Keratinocyte (primary cell): ENCODE results near the gene DYNC1LI2. TPM values are rescaled to one million over a fixed set of nuclear protein-coding genes. Genes with fewer than 3 reads are reported as not detected.

Source experiments
- DNase-seq: peaks from one replicate; pipeline ENCODE4 v3.0.0-alpha.2; 2011; ENCODE audit warnings: low read depth, missing footprints, low spot score
- FAIRE-seq: peaks from 2 replicates; lab custom pipeline; 2011; peaks lifted over from hg19 to GRCh38; lab: Jason Lieb, UNC
- H2AFZ ChIP-seq: 2 replicates; pipeline ENCODE4 v1.6.0; 2012; ENCODE audit warnings: low read length, control low read depth, inconsistent platforms; ENCODE audit not compliant: control insufficient read depth
- H3K27ac ChIP-seq: 2 replicates; pipeline ENCODE4 v1.5.1; 2011; ENCODE audit warnings: low read length; ENCODE audit not compliant: control insufficient read depth, insufficient read depth
- H3K27me3 ChIP-seq: 3 replicates; pipeline ENCODE4 v1.6.0; 2011; ENCODE audit warnings: low read length; ENCODE audit not compliant: control insufficient read depth, insufficient read depth; ENCODE audit errors: extremely low read depth
- H3K36me3 ChIP-seq, 2 experiments: 2 replicates in 1 of 2; 3 replicates in 1 of 2; pipeline ENCODE4 v1.5.1; 2011; ENCODE audit warnings: low read length in 2 of 2, mild to moderate bottlenecking in 1 of 2; ENCODE audit not compliant: control insufficient read depth in 2 of 2, insufficient read depth in 2 of 2; ENCODE audit errors: extremely low read depth in 1 of 2
- H3K4me1 ChIP-seq: 3 replicates; pipeline ENCODE4 v1.5.1; 2011; ENCODE audit warnings: low read length; ENCODE audit not compliant: control insufficient read depth, insufficient read depth; ENCODE audit errors: extremely low read depth
- H3K4me2 ChIP-seq: 3 replicates; pipeline ENCODE4 v1.6.0; 2011; ENCODE audit warnings: low read depth, low read length; ENCODE audit not compliant: control insufficient read depth, insufficient read depth; ENCODE audit errors: extremely low read depth
- H3K4me3 ChIP-seq, 3 experiments: fragments of 200-600 bp in 1 of 3; sonication (generic) in 1 of 3; 2 replicates in 2 of 3; 3 replicates in 1 of 3; pipeline ENCODE4 v1.5.1; 2011 to 2016; ENCODE audit warnings: low read length in 3 of 3, mild to moderate bottlenecking in 3 of 3, control low read depth in 2 of 3, inconsistent platforms in 1 of 3, low read depth in 1 of 3, mixed read lengths in 1 of 3, mixed run types in 1 of 3, moderate library complexity in 1 of 3; ENCODE audit not compliant: control insufficient read depth in 2 of 3, insufficient read depth in 2 of 3; ENCODE audit errors: extremely low read depth in 1 of 3
- H3K79me2 ChIP-seq: 2 replicates; pipeline ENCODE4 v1.6.0; 2012; ENCODE audit warnings: low read length; ENCODE audit not compliant: control insufficient read depth, insufficient read depth
- H3K9ac ChIP-seq: 3 replicates; pipeline ENCODE4 v1.6.0; 2011; ENCODE audit warnings: low read length; ENCODE audit not compliant: control insufficient read depth, insufficient read depth; ENCODE audit errors: extremely low read depth
- H3K9me1 ChIP-seq: 3 replicates; pipeline ENCODE4 v1.6.0; 2011; ENCODE audit warnings: low read length; ENCODE audit not compliant: control insufficient read depth, insufficient read depth; ENCODE audit errors: extremely low read depth
- H3K9me3 ChIP-seq: 2 replicates; pipeline ENCODE4 v1.5.1; 2012; ENCODE audit warnings: low read depth, low read length; ENCODE audit not compliant: control insufficient read depth
- H4K20me1 ChIP-seq: 3 replicates; pipeline ENCODE4 v1.6.0; 2011; ENCODE audit warnings: low read length; ENCODE audit not compliant: control insufficient read depth, insufficient read depth; ENCODE audit errors: extremely low read depth
- EZH2 ChIP-seq: IDR thresholded peaks from one replicate; pipeline ENCODE4 v1.6.1; 2012; ENCODE audit warnings: inconsistent platforms, mild to moderate bottlenecking, low read length, moderate library complexity
- dilution Hi-C: fragments of 300-500 bp; cut with MboI; formaldehyde crosslinking; loops from one replicate; pipeline ENCODE4 v1.7.0; 2020; ENCODE audit warnings: low sequenced_read_pairs; ENCODE audit not compliant: extremely low pct_ligation_motif_present
- polyA plus RNA-seq, 5 experiments: library from polyadenylated mRNA; depleted of rRNA in 3 of 5; stranded (reverse) in 3 of 5; stranded (forward) in 1 of 5; unstranded in 1 of 5; fragments of >200 nt; gene quantifications; 1 replicate in 1 of 5; 2 replicates in 3 of 5; 3 replicates in 1 of 5; pipeline versions ENCODE4 v1.2.1 to v1.2.3, GENCODE V29; 2011 to 2012; ENCODE audit warnings: missing spikeins in 2 of 5, low read depth in 1 of 5, low replicate concordance in 1 of 5
- TF ChIP-seq, protein P1 (sequence below), 3 experiments: IDR thresholded peaks in 1 of 3; conservative IDR thresholded peaks in 1 of 3; optimal IDR thresholded peaks in 1 of 3; 2 replicates in 2 of 3; 3 replicates in 1 of 3; pipeline versions ENCODE3 to v1.5.1; 2011; ENCODE audit warnings: low read length in 3 of 3, mild to moderate bottlenecking in 3 of 3, moderate library complexity in 2 of 3, control low read depth in 1 of 3, inconsistent platforms in 1 of 3; ENCODE audit not compliant: insufficient read depth in 2 of 3; ENCODE audit errors: extremely low read depth in 1 of 3

Gene DYNC1LI2
- polyA plus RNA-seq, 1 donor (not counting 4 experiments of a cell fraction or from before 2014, with no cell fraction given), result 66.0 TPM

DNA sequence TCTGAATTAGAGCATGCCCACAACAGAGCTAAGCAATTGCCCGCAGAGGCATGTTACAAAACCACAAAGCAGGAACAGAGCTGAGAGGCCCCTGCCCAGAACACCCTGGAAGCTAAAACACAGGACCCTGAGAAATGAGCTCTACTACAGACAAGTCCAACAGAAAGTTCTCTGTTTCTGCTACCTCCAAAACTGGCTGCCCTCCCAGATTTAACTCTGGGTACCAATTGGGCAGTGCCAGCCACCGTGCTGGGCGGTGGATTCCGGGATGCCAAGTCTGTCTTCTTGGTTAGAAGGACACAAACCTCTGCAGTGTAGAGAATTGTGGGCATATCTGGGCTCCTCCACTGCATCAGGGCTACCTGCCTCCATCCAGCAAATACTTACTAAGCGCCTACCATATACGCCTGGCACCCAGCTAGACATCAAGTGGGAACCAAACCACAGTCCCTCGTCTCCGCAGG is 55.9 kb downstream of the DYNC1LI2 start:
- Histone ChIP-seq H3K9me1 (peaks cover 2% of the 10 kb centered on the region), H3K36me3 (no peaks in the 10 kb centered on the region), H3K4me3 (peak overlapping the region; percentile 50 to 84 (median 82)), H3K27me3 (no peaks in the 10 kb centered on the region), H2AFZ (peak overlapping the region; percentile 68), H3K9ac (peak overlapping the region; percentile 75), H3K27ac (peak overlapping the region; percentile 68), H3K9me3 (no peaks in the 10 kb centered on the region), H3K79me2 (peaks cover 33% of the 10 kb centered on the region), H3K4me1 (peaks cover 29% of the 10 kb centered on the region), H4K20me1 (no peaks in the 10 kb centered on the region), H3K4me2 (peak overlapping the region; percentile 97)
- no peak for TF ChIP-seq EZH2
- TF ChIP-seq, protein P1, sequence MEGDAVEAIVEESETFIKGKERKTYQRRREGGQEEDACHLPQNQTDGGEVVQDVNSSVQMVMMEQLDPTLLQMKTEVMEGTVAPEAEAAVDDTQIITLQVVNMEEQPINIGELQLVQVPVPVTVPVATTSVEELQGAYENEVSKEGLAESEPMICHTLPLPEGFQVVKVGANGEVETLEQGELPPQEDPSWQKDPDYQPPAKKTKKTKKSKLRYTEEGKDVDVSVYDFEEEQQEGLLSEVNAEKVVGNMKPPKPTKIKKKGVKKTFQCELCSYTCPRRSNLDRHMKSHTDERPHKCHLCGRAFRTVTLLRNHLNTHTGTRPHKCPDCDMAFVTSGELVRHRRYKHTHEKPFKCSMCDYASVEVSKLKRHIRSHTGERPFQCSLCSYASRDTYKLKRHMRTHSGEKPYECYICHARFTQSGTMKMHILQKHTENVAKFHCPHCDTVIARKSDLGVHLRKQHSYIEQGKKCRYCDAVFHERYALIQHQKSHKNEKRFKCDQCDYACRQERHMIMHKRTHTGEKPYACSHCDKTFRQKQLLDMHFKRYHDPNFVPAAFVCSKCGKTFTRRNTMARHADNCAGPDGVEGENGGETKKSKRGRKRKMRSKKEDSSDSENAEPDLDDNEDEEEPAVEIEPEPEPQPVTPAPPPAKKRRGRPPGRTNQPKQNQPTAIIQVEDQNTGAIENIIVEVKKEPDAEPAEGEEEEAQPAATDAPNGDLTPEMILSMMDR (optimal IDR thresholded peaks at IDR 0.05 in 1 of 3, IDR thresholded peaks at IDR 0.05 in 1 of 3, conservative IDR thresholded peaks at IDR 0.05 in 1 of 3; ENCODE audit: extremely low read depth in 1 of 3, insufficient read depth in 2 of 3, low read length in 3 of 3), result no peak
- DNase-seq, result no peak
- dilution Hi-C loops, result no loop called here
- FAIRE-seq, result no peak

DNA sequence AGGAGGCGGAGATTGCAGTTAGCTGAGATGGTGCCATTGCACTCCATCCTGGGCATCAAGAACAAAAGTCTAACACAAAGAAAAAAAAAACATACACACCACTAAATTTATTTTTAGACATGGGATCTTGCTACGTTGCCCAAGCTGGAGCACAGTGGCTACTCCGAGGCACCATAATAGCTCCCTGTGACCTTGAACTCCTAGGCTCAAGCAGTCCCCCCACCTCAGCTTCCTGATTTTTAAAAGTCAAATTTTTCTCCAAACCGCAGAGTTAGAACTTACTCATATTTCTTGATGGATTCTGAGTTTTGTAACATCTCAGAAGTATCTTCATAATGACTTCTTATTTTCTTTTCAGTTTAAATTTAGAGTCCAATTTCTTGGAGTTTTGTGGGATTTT is 58.3 kb downstream of the DYNC1LI2 start:
- no peaks in the 10 kb centered on the region for H4K20me1 ChIP-seq
- H3K79me2 ChIP-seq, result peaks cover 45% of the 10 kb centered on the region
- H3K9ac ChIP-seq, result no peak overlapping the region

More for the DNA sequence above, 58.3 kb downstream of the DYNC1LI2 start:
- dilution Hi-C loops, result no loop called here
- H3K27ac ChIP-seq, result no peak overlapping the region
- H3K4me3 ChIP-seq, result no peak overlapping the region
- TF ChIP-seq, protein P1 (optimal IDR thresholded peaks at IDR 0.05 in 1 of 3, IDR thresholded peaks at IDR 0.05 in 1 of 3, conservative IDR thresholded peaks at IDR 0.05 in 1 of 3; ENCODE audit: extremely low read depth in 1 of 3, insufficient read depth in 2 of 3, low read length in 3 of 3), result no peak
- TF ChIP-seq EZH2, result no peak
- no peak overlapping the region for H3K4me2 ChIP-seq
- no peaks in the 10 kb centered on the region for H3K27me3 ChIP-seq
- H3K9me3 ChIP-seq, result no peaks in the 10 kb centered on the region
- no peak for DNase-seq
- peaks cover 2% of the 10 kb centered on the region for H3K9me1 ChIP-seq
- no peak for FAIRE-seq
- peaks cover 29% of the 10 kb centered on the region for H3K4me1 ChIP-seq
- H3K36me3 ChIP-seq, result no peaks in the 10 kb centered on the region
- no peak overlapping the region for H2AFZ ChIP-seq
